A549 (cell line): ENCODE measurements around the gene AEBP1. TPM values are rescaled to one million over a fixed set of nuclear protein-coding genes. Genes with fewer than 3 reads are reported as not detected.

Experiments
- ATAC-seq, 2 experiments: fragments of 200-7000 bp in 1 of 2; fragments of >200 bp in 1 of 2; cut with Nextera tagmentation in 1 of 2; cut with Tn5 transposase in 1 of 2; 3 replicates each; pipeline versions ENCODE4 v1.8.0 to v1.9.1; 2018 to 2020; ENCODE audit warnings: mild to moderate bottlenecking in 1 of 2, moderate library complexity in 1 of 2
- CTCF ChIA-PET: fragments of 300-600 bp; sonication (Branson Sonifier 250); formaldehyde crosslinking; extraction: SDS; loops from one replicate; lab custom pipeline; 2021; ENCODE audit warnings: antibody characterized with exemption, inconsistent platforms; lab: Yijun Ruan, JAX
- POLR2A ChIA-PET: fragments of 350-600 bp; formaldehyde crosslinking; extraction: SDS; loops from one replicate; lab custom pipeline; 2021; ENCODE audit warnings: antibody characterized with exemption, inconsistent platforms; lab: Yijun Ruan, JAX
- DNase-seq, 2 experiments: peaks; one replicate each; pipeline versions ENCODE4 v3.0.0 to v3.0.0-alpha.2; 2011 to 2016; ENCODE audit warnings: low read depth in 1 of 2, low spot score in 1 of 2
- FAIRE-seq: peaks from 2 replicates; lab custom pipeline; 2011; peaks lifted over from hg19 to GRCh38; lab: Jason Lieb, UNC
- H3K27ac ChIP-seq, 2 experiments: fragments of >200 bp; sonication (Bioruptor Twin); formaldehyde crosslinking; 3 replicates each; pipeline ENCODE4 v1.5.1; 2016 to 2017
- H3K4me1 ChIP-seq: fragments of >200 bp; sonication (Bioruptor Twin); formaldehyde crosslinking; 3 replicates; pipeline ENCODE4 v1.6.1; 2016
- H3K4me2 ChIP-seq: fragments of >200 bp; sonication (Bioruptor Twin); formaldehyde crosslinking; 3 replicates; pipeline ENCODE4 v1.6.1; 2016
- H3K4me3 ChIP-seq: fragments of >200 bp; sonication (Bioruptor Twin); formaldehyde crosslinking; 3 replicates; pipeline ENCODE4 v1.5.1; 2016
- H3K9me3 ChIP-seq: fragments of >200 bp; sonication (Bioruptor Twin); formaldehyde crosslinking; 3 replicates; pipeline ENCODE4 v1.6.1; 2016
- EHMT2 ChIP-seq: fragments of 200-600 bp; sonication (generic); IDR thresholded peaks from 2 replicates; pipeline ENCODE4 v1.6.1; 2016; ENCODE audit warnings: antibody characterized with exemption, low read depth, mild to moderate bottlenecking, moderate library complexity
- HDAC2 ChIP-seq: fragments of 200-600 bp; sonication (generic); IDR thresholded peaks from 2 replicates; pipeline ENCODE4 v1.6.1; 2016
- HES2 ChIP-seq: fragments of >200 bp; sonication (Bioruptor Twin); formaldehyde crosslinking; IDR thresholded peaks from 2 replicates; pipeline ENCODE4 v1.6.1; 2016
- HOXA7 ChIP-seq: fragments of 250-450 bp; sonication (Bioruptor Pico); IDR thresholded peaks from 2 replicates; pipeline ENCODE4 v1.5.0; 2020; ENCODE audit warnings: mild to moderate bottlenecking, moderate library complexity
- JUN ChIP-seq, 2 experiments: fragments of >200 bp; sonication (Bioruptor Twin); formaldehyde crosslinking; IDR thresholded peaks; 2 replicates in 1 of 2; 3 replicates in 1 of 2; pipeline ENCODE4 v1.6.1; 2016 to 2017
- JUNB ChIP-seq: fragments of >200 bp; sonication (Bioruptor Twin); formaldehyde crosslinking; IDR thresholded peaks from 2 replicates; pipeline ENCODE4 v1.6.1; 2016
- MAX ChIP-seq: IDR thresholded peaks from 2 replicates; pipeline ENCODE4 v1.6.1; 2012
- MAZ ChIP-seq: fragments of 150-350 bp; IDR thresholded peaks from 2 replicates; pipeline ENCODE4 v1.6.1; 2014; ENCODE audit warnings: antibody characterized with exemption, low read depth, low read length, borderline replicate concordance
- PBX3 ChIP-seq: IDR thresholded peaks from 2 replicates; pipeline ENCODE4 v1.6.1; 2012
- POLR2A ChIP-seq: IDR thresholded peaks from 2 replicates; pipeline ENCODE4 v1.6.1; 2012; ENCODE audit warnings: mild to moderate bottlenecking, low read length
- POLR2AphosphoS2 ChIP-seq: conservative IDR thresholded peaks from 2 replicates; pipeline ENCODE4 v1.6.1; 2012; ENCODE audit warnings: low read length, improper control_type of control experiment, inconsistent platforms
- RCOR1 ChIP-seq: fragments of 150-350 bp; IDR thresholded peaks from 2 replicates; pipeline ENCODE4 v1.6.1; 2014; ENCODE audit warnings: antibody characterized with exemption, low read length, low read depth
- TP53 ChIP-seq: fragments of 250-450 bp; sonication (Bioruptor Pico); IDR thresholded peaks from 2 replicates; pipeline ENCODE4 v1.5.0; 2021; ENCODE audit warnings: mild to moderate bottlenecking, moderate library complexity
- WGBS: methylation state at CpG from one replicate; pipeline ENCODE4 v1.1.6; 2017; ENCODE audit errors: missing lambda C conversion rate; 5-methylcytosine and 5-hydroxymethylcytosine counted together
- polyA plus RNA-seq, 4 experiments: library from polyadenylated mRNA; depleted of rRNA in 3 of 4; stranded (reverse); fragments of >200 nt; fragmentation: RNase III in 1 of 4; extraction: RNeasy Plus Mini Kit Qiagen cat#74134 plus additional on column Dnase treatment in 1 of 4; gene quantifications; 2 replicates in 3 of 4; 3 replicates in 1 of 4; pipeline ENCODE4 v1.2.3, GENCODE V29; 2011 to 2017

The AEBP1 gene
- polyA plus RNA-seq, 2 of the 4 experiments (the other 2 are of a cell fraction): not detected

- no peak overlapping the region for H3K27ac ChIP-seq
- ChIA-PET CTCF (interaction anchor here (1.4 kb wide), 1 partner anchor 133 kb away, joined by 5 read pairs; no protein-coding TSS in a partner anchor), POLR2A (interaction anchor here (3.1 kb wide), 1 partner anchor 19 kb away, joined by 12 read pairs; the partner anchor contains the start of gene DBNL)
- 81% methylated on average over 9 of the region's 10 CpGs for WGBS
- no peaks in the 10 kb centered on the region for H3K9me3 ChIP-seq
- TF ChIP-seq JUNB (no peak), MAX (no peak), EHMT2 (no peak), MAZ (no peak), HOXA7 (no peak)
- no peaks in the 10 kb centered on the region for H3K4me1 ChIP-seq
- no peak overlapping the region for H3K4me3 ChIP-seq
- no peak for FAIRE-seq
- no peak for ATAC-seq
- no peak for DNase-seq
- no peak overlapping the region for H3K4me2 ChIP-seq
Observed at GRCh38 chr7:44063547-44063893, 40.6 kb upstream of the AEBP1 start.

GRCh38 chr7:44063894-44064651 lies 40.1 kb upstream of the AEBP1 start:
- 71% methylated on average over 12 of the region's 16 CpGs for WGBS
- H3K9me3 ChIP-seq: no peaks in the 10 kb centered on the region
- ATAC-seq: peak; percentile 6 to 10; a peak in 2 of 6 replicates
- POLR2A ChIA-PET: interaction anchor here (0.6 to 3.1 kb wide), 2 partner anchors 19 to 64 kb away, joined by 3 to 12 read pairs; partner anchors contain the start of gene DBNL
- FAIRE-seq: no peak
- TF ChIP-seq JUN (IDR thresholded peaks at IDR 0.05) (0 out of 5 replicates have a peak, but pooled peaks of 1 of the 2 experiments have one; percentile 19), MAX (no peak)
- TF ChIP-seq, all 56 proteins: peak for 1
- Histone ChIP-seq H3K4me2 (no peak overlapping the region), H3K27ac (no peak overlapping the region), H3K4me1 (no peaks in the 10 kb centered on the region), H3K4me3 (no peak overlapping the region)
- no peak for DNase-seq
- CTCF ChIA-PET: interaction anchor here (1.3 to 1.4 kb wide), 2 partner anchors 44 to 133 kb away, joined by 4 to 5 read pairs; no protein-coding TSS in a partner anchor

- FAIRE-seq: no peak
- WGBS: 61% methylated on average over 22 of the region's 33 CpGs
- ChIA-PET CTCF (interaction anchor here (1.3 kb wide), 1 partner anchor 45 kb away, joined by 4 read pairs; no protein-coding TSS in a partner anchor), POLR2A (interaction anchor here (0.6 to 3.1 kb wide), 3 partner anchors 20 to 63 kb away, joined by 3 to 12 read pairs (median 5); partner anchors contain the start of gene DBNL)
- TF ChIP-seq TP53 (CRISPR knock-in tag): 0 out of 2 replicates have a peak, but pooled peaks have one; percentile 20
- TF ChIP-seq JUN (IDR thresholded peaks at IDR 0.05): 0 out of 5 replicates have a peak, but pooled peaks of 1 of the 2 experiments have one; percentile 9
- TF ChIP-seq PBX3: peak; percentile 12; the same call in 1 of the 2 replicates
- TF ChIP-seq HES2: no peak
- TF ChIP-seq POLR2AphosphoS2: 0 out of 2 replicates have a peak, but pooled peaks have one; percentile 39
- no peak for TF ChIP-seq HDAC2
- H3K4me1 ChIP-seq: no peaks in the 10 kb centered on the region
- no peak overlapping the region for H3K4me2 ChIP-seq
- peak in 1 of 2 experiments; percentile 6; a peak in 2 of 6 replicates for ATAC-seq
- no peak overlapping the region for H3K27ac ChIP-seq
- H3K4me3 ChIP-seq: no peak overlapping the region
- H3K9me3 ChIP-seq: no peaks in the 10 kb centered on the region
- no peak for DNase-seq
Observed at GRCh38 chr7:44064791-44065430, 39.2 kb upstream of the AEBP1 start.

GRCh38 chr7:44065431-44066110 lies 38.6 kb upstream of the AEBP1 start, which contains the start of gene PGAM2:
Gene PGAM2 (minus strand): TSS chr7:44065567. CDS start chr7:44065529, 38 bp downstream.
- no peak for FAIRE-seq
- no peak within 1 kb of the TSS for H3K4me3 ChIP-seq
- peak; percentile 36 to 60; a peak in 3 of 6 replicates for ATAC-seq
- TF ChIP-seq POLR2A (0 out of 2 replicates have a peak, but pooled peaks have one; percentile 7), JUN (IDR thresholded peaks at IDR 0.05) (peak in 1 of 2 experiments; percentile 13; a peak in 1 of 5 replicates), RCOR1 (no peak)
- POLR2A ChIA-PET: interaction anchor here (1.4 kb wide), 1 partner anchor 21 kb away, joined by 5 read pairs; the partner anchor contains the start of gene DBNL
- no peaks in the 10 kb centered on the region for H3K4me1 ChIP-seq
- H3K9me3 ChIP-seq: no peaks in the 10 kb centered on the region
- no peak for DNase-seq
- no peak within 1 kb of the TSS for H3K27ac ChIP-seq
- 71% methylated on average over 13 of the region's 14 CpGs for WGBS
- H3K4me2 ChIP-seq: no peak within 1 kb of the TSS
- CTCF ChIA-PET: no interaction called here
